Lung microvascular endothelial cell (primary cell): Measurements from ENCODE around the gene CDKAL1. TPM values are rescaled to one million over a fixed set of nuclear protein-coding genes. Genes with fewer than 3 reads are reported as not detected.

Experiments used
- DNase-seq, 2 donors: peaks; one replicate each; pipeline versions ENCODE4 v3.0.0 to v3.0.0-alpha.2; 2010; ENCODE audit warnings: low read depth in 2 of 2
- total RNA-seq: library from RNA; depleted of rRNA; stranded (reverse); fragments of >200 nt; gene quantifications from 2 replicates; pipeline ENCODE4 v1.2.1, GENCODE V29; 2014

Gene CDKAL1
- total RNA-seq, 1 donor from 2014 or later = 17.5 TPM

DNA sequence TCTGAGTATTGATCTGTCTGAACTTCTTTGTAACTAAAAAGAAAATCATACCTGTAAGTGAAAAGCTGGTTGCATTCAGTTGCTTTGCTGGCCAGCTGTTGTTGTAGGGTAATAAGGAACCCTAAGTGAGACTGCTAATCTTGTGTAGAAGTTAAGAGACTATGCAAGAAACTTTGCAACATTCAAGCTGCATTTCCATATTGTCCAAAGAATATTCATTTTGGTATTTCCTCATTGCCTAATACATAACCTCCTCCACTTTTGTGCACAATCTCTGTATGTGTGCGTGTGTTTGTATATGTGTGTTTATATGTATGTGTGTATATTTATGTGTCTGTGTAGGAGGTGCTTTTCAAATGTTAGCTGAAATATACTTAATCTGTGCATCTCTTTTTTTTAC lies 414.9 kb downstream of the CDKAL1 start:
- no peak for DNase-seq

DNA sequence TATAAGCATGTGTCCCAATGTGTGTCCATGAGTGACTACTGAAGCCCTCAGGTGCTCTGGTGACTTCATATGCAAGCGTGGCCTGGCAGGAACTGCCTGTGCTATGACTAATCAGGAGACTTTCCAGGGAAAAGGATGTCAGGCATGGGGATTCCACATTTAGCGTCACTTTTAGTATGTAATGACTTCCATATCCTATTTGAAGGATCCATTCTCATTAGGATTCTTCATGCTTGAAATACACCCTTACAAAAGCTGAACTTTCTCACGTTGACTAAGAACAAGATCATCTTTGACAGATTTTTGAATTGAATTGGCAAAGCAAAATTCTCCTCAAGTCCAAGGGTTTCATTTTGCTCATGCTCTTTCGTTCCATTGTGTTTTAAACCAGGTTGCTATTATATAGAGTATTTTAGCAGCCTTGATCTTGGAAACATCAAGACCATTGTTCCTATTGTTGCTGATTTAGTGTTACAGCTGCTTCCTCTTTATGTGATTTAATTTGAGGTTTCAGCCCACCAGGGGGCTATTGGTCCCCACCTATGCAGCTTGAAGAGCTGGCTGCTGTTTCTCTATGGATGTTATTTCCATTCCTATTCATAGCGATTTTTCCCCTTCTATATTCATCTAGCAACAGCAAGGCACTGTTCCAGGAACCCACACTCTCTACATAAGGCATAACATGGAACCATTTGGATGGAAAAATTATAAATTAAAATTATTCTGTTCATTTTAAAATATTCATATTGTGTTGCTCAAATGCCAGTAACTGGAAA lies 418.6 kb downstream of the CDKAL1 start:
- DNase-seq = peak; percentile 92 to 97

DNA sequence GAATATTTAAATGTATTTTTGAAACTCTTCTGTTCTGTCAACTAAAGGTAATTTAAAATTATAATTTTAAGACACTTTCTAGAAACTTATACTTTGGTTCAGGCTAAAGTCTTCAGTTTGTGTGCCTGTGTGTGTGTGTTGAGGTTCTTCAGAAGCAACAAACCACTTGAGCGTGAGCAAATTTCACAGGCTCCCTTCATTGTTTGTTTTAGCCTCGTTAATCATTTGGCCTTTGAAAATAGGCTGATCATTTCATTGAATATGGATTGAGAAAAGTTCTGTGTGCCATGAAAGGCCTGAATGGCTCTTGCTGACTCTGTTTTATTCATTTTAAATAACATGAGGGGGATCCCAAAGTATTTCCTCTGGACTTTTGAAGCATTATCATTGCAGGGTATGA lies 420.1 kb downstream of the CDKAL1 start:
- DNase-seq = no peak

DNA sequence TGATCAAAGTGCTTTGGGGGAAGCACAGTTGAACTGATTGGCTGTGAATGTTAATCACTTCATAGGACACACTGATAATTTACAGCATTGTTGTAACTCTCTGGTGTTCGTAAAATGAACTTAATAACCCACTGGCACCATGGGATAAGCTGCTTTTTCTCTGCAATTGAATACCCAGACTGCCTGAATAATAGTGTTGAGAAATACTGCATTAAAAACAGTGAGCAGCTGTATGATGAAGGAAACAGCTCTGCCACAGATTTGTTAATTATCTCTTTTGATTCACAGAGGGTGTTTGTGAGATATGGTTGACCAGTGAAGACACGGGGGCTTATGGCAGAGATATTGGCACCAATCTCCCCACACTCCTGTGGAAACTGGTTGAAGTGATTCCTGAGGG lies 420.9 kb downstream of the CDKAL1 start:
- DNase-seq = no peak

DNA sequence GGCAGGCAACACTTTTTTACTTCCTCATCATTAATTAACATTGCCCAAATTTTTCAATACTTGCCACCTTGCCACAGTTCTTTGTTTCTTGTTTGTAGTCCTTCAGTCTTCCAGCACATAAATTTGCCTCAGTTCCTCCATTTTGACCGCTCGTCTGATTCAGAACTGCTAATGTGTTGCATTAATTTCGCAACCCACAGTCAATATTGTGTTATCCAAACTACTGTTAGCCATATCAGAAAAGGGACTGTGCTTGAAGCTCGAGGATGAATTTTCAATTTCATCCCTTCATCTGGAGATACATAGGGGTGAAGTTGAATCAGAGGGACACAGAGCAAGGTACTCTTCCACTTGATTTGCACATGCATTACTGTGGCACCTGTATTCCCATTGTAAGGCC lies 421.5 kb downstream of the CDKAL1 start:
- DNase-seq = no peak

DNA sequence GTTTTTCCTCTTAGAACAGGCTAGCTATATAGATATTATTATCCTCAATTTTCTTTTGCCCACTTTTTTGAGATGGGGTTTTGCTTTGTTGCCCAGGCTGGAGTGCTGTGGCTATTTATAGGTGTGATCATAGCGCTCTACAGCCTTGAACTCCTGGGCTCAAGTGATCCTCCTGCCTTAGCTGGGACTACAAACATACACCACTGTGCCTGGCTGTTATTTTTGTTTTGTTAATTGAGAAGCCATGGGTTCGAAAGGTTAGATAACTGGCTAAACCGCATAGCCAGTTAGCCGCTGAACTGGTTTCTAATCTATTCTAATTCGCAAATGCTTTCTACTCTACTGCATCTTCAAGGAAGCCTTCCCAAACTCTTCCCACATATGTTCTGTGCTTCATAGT lies 425.8 kb downstream of the CDKAL1 start:
- DNase-seq = no peak

DNA sequence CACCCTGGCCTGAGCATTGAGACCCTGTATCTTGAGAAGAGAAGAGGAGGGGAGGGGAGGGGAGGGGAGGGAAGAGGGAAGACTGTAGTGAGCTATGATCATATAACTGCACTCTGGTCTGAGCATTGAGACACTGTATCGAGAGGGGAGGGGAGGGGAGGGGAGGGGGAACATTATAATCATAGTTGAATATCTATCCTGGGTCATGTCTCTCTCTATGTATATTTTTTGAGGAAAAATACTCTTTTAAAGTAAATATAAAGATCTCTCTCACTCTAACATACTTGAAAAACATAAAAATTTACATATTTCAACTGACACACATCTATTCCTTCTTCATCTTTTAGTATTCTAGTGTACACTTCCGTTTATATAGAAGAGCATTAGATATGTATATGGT lies 431.0 kb downstream of the CDKAL1 start:
- no peak for DNase-seq

DNA sequence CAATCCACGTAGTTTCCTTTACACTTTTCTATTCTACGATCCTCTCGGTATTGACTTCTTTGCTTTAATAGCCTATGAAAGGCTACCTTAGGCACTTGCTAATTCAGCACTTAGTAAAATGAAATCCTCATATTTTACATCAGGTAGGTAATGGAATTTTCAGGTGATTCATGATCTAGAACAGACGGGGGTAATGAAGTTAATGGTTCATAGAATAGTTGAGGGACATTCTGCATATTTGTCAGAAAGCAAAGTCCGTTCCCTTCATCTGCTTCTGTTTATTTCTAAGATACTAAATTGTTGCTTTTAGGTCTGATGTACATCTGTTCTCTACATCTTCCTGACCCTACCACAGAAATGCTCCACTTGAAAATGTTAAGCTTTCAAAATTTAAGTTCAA lies 431.7 kb downstream of the CDKAL1 start:
- DNase-seq = no peak

DNA sequence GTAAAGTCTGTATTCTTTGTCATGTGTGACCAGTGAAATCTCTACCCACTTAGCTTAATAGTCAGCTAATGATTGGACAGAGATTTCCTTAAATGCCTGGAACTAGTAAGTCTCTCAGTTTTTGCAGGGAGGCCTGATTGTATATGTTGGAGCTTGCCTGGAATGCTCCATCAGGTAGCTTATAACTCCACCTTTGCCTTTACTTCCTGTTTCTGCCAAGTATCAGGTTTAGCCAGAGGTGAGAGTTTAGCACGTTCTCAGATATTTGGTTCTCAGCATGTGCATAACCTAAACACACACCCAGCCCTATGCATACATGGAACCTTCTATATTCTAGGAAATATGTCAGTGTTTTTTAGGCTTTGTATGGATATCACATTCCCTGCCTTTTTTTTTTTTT lies 435.3 kb downstream of the CDKAL1 start:
- DNase-seq = no peak

DNA sequence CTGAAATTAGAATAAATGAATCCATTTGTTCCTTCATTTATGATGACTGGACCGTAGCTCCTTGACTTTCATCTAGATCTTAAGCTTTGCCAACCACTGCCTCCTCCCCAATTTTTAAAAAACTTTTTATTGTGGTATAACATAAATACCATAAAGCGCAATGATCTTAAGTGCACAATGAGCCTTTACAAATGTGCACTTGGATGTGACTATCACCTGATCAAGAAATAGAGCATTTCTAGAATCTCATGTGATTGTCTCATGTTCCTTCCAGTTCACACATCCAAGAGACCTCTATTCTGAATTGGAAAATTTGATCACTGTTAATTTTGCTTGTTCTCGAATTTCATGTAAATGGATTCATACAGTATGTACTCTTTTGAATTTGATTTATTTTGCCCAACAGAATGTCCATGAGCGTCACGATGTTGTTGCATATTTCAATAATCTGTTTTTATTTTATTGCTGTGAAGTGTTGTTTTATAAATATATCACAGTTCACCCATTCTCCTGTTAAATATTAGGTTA lies 442.2 kb downstream of the CDKAL1 start:
- DNase-seq = no peak

DNA sequence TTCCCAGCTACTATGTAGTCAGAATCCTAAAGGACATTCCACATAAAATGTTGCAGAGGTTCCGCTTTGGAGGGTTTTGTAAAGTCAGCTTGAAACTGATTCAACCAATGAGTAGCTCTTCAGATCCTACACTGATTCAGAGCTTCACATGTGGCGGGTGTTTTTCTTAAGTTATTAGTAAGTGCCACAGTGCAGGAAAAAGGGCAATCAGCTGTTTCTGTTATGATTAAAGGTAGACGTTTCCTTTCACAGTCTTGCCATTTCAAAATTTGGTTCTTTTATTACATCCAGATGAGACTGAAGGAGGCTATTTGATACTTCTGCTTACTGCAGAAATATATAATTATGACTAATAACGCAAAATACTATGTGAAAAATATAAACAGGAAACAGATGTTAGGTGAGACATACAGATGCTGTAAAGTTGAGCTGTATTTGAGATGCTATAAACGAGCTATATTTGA lies 443.9 kb downstream of the CDKAL1 start:
- peak in 1 of 2 donors; percentile 85 for DNase-seq

DNA sequence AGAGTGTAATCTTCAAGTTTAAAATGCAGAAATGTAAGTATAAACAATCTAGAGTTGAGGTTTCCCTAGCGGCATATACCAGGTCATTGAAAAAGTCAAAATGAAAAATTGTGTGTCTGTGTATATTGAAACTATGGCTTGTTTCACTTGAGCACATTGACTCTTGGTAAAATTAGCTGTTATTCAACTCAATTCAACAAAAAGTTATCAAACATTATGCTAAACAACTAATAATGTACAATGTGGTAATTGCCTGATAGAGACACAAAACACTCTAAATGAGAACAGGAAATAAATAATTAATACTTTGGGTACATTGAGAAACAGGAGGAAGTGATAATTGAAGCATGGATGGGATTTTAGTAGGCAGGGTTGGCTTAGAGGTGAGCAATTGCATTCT lies 444.8 kb downstream of the CDKAL1 start:
- DNase-seq = no peak

DNA sequence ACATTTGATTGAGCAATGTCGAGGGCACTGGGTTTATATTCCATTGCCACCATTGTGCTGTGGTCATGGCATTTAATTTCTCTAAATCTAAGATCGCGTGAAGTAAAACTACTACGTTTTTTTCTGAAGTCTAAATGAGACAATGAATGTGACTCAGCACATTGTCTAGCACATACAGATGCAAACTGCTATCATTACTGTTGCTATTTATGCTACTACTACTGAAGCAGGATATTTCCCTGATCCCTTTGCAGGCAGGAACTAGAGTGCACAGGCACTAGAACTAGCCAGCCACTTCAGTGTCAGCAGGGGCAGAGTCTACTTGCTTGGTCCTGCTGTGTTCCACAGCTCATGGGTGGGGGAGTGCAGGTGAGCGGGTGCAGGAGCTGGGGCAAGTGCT lies 449.7 kb downstream of the CDKAL1 start:
- peak in 1 of 2 donors; percentile 3 for DNase-seq

DNA sequence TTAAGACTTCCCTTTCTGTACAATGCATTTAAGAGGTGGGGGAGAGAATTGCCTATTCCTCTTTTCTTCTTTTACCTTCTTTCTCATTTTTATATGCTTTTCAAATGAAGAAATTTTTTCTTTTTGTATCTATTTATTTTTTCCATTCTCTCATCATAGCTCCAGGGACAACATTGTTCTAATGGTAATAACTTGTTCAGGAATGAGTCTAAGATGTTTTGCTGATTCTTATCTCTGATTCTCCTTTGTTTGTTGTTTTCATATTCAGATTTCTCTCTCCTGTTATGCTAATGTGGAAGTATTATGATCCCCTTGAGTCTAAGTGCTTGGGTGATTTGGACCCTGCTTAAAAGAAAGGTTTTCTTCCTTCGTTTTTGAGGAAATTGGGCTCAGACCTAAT lies 451.6 kb downstream of the CDKAL1 start:
- no peak for DNase-seq

DNA sequence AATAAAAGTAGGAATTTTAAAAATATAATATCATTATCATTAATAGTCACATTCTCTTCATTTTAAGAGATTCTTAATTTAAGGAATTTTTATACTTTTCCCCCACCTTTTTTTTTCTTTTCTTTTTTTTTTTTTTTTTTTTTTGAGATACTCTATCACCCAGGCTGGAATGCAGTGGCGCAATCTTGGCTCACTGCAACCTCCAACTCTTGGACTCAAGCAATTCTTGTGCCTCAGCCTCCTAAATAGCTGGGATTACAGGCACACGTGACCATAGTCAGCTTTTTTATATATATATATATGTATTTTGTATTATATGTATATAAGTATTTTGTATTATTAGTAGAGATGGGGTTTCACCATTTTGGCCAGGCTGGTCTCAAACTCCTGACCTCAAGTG lies 457.7 kb downstream of the CDKAL1 start:
- no peak for DNase-seq

DNA sequence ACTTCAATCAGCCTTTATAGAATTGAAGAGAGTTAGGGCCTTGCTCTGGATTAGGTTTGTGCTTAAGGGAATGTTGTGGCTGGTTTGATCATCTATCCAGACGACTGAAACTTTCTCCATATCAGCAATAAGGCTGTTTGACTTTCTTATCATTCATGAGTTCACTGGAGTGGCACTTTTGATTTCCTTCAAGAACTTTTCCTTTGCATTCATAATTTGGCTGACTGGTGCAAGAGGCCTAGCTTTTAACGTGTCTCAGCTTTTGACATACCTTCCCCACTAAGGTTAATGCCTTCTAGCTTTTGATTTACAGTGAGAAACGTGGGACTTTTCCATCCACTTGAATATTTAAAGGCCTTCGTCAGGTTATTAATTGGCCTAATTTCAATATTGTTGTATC lies 461.8 kb downstream of the CDKAL1 start:
- no peak for DNase-seq

DNA sequence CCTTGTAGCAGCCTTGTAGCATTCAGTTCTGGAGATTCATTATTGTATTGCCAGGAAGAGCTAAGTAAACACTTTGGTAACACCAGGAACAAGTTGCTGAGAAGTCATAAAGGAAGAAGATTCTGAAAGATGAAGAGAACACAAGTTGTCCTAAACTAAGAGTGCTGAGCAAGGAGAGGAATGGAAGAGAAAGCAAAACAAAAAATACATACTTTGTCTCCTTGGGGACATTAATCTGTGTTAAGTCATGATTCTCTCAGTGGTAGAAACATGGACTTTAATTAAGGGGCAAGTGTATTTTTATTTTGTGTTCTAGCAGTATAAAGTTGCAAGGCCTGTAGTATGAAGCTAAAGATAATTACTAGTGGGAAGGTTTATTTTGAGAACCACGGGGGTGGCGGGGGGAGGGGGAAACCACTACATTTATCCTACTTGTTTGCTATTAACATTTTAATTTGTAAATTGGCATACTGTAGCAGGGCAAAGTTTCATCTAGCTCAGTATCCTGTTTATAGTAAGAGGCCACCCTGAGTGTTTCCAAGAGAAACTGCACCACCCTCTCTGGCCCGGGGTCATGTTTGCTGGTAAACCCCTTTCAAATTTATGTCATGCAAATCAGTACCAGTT lies 463.0 kb downstream of the CDKAL1 start:
- DNase-seq = peak in 1 of 2 donors; percentile 44

DNA sequence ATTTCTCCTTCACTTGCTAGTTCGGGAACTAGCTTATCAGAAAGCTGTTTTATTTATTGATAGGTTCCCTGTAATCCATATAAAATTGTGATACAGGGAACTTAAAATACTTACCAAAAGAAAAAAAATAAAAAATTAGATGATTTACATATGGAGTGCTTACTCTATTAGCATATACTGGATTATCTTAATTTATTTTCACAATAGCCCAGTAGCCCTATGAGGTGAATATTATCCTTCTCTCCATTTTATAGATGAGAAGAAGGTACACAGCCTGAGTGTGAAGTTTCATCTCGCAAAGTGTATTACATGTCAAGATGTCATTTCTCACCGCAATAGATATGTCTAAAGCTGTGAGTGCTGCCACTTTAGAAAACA lies 463.5 kb downstream of the CDKAL1 start:
- DNase-seq = no peak

DNA sequence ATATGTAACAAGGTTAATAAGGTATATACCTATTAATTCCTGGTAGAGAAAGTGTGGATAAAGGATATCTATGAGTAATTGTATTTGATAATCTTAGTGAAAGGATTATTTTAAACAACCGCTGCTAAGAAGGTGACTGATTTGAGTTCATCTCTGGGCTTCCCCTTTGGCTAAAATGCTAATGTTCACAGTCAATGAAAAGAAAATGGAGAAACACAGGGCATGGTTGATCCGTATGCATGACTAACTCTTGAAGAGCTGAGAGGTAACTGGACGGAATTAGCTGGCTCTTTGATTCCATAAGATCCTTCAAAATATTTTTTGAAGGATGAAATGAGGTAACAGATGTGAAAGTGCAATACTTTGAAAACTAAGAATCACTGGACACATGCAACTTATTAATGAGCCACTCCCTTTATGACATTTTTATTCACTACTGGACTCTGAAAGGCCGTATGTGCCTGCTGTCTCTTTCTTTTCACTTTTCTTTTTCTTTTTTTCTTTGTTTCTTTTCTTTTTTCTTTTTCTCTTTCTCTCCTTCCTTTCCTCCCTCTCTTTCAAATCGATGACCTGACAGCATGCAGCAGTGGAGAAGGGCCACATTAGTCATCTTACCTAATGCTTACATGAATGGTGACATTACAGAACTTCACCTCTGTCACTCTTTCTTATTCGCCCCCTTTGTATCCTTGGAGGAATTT lies 464.6 kb downstream of the CDKAL1 start:
- no peak for DNase-seq

DNA sequence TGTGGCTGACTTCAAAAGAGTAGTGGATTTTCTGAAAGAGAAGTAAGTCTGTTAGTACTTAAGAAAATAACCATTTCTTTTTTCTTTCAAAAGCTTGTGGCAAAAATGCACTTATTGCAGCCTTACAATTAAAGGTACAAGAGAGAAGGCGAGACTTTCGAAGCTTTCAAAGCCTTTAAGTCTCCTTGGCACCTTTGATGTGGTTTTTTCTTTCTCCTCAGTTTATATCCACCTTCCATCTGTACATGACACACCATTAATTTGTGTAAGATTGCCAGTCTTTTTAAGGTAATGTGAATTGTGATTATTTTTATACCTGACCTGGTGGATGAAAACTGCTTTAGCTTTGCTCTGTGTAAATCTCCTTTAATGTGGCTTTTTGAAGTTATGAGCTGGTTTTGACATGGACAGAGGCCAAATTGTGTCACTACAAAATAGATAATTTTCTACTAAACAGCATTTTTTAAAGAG lies 466.1 kb downstream of the CDKAL1 start:
- DNase-seq = no peak

DNA sequence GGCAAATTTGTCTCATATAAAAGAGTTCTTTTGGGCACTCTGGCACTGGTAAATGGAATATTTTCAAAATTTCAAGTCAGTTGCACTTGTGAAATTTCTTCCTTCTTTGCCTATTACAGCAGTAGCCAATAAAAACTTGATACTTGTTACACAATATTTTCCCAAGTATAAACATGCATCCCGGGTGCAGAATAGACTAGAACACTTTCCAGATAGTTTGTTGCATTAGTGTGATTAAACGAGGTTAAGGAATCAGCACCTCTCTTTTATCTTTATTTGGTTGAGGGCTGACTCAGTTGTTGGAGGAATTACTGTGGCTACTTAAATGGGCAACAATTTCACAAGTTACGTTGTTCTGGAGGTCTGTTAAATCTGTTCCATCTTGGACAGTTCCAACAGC lies 467.5 kb downstream of the CDKAL1 start:
- DNase-seq = no peak
